Measurements from ENCODE around the gene MED13L. TPM values are rescaled to one million over a fixed set of nuclear protein-coding genes. Genes with fewer than 3 reads are reported as not detected.

The MED13L gene
- polyA plus RNA-seq, 3 donors = 14.2 to 33.6 (median 28.7) TPM

DNA sequence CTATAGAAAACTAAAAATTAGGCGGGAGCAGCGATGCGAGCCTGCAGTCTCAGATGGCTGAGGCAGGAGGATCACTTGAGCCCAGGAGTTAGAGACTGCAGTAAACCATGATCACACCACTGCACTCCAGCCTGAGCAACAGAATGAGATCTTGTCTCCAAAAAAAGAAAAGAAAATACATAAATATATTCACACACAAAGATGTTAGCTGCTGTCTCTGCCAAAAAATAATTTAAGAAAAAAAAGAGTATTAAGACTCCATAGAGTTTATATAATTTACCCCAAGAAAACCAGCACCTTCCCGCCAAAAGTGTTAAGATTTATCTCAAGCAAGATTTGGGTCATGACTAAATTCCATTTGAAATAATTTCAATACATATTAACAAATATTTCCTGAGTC is 102.6 kb downstream of the MED13L start:
- no peak overlapping the region for H3K27ac ChIP-seq (ENCODE audit: low read depth, low read length)
- 96% methylated on average over 4 of the region's 4 CpGs for WGBS, 3 donors

- H3K27ac ChIP-seq (ENCODE audit: low read depth, low read length) = no peak overlapping the region
- 95 to 99% (median 97%) methylated on average over 3 of the region's 3 CpGs for WGBS, 3 donors
These were observed 103.5 kb downstream of the MED13L start for GRCh38 chr12:116174006-116174405.

GRCh38 chr12:116172224-116172849 is 105.2 kb downstream of the MED13L start:
- WGBS, 3 donors = 50 to 70% (median 57%) methylated on average over 10 of the region's 10 CpGs
- H3K27ac ChIP-seq (ENCODE audit: low read depth, low read length) = no peak overlapping the region

DNA sequence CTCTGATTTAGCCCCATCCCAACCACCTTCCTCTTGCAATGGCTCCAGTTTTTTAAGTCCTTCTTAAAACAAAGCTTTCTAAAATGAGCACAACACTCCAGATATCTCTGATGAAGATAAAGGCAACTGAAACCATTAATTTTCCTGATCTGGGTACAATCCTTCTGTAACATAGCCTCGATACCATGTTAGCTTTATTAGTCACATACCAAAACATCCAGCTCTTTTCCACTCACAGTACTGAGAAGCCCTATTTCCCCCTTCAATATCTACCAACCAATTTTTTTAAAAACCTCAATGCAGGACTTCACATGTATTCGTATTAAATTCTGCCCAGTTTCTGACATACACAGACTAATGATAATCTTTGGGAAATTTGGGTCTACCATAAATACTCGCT is 105.9 kb downstream of the MED13L start:
- 79 to 86% (median 85%) methylated on average over 3 of the region's 3 CpGs for WGBS, 3 donors
- no peak overlapping the region for H3K27ac ChIP-seq (ENCODE audit: low read depth, low read length)

DNA sequence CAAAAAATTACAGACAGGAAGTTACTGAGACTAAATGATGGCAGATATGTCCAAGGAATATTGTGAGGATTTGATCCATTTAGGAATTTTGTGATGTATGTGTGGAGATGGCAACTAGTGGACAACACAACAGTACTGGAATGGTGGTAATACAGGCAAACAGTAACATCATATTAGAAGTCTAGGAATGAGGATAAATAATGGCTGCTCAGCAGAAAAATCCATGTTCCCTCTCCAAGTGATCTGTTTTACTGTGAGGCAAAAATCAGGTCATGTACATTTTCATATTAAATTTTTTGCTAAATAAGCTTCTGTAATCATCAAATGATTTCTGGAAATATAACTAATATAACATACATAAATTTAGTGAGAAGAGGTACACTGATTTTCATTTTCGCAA is 108.4 kb downstream of the MED13L start:
- 96 to 100% (median 99%) methylated on average over 1 of the region's 1 CpG for WGBS, 3 donors
- H3K27ac ChIP-seq (ENCODE audit: low read depth, low read length) = no peak overlapping the region

DNA sequence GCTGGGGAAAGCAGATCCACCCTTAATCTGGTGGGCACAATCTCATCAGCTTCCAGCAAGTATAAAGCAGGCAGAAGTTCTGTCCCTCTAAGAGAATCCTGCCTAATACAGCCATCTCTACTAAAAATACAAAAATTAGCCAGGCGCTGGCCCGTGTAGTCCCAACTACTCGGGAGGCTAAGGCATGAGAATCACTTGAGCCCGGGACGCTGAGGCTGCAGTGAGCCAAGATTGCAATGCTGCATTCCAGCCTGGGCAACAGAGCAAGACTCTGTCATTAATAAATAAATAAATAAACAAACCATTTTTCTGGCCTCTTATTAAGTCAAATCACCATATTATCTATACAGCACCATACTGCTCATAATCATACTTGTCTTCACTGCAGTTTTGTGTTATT is 111.2 kb downstream of the MED13L start:
- 73 to 83% (median 80%) methylated on average over 5 of the region's 5 CpGs for WGBS, 3 donors

DNA sequence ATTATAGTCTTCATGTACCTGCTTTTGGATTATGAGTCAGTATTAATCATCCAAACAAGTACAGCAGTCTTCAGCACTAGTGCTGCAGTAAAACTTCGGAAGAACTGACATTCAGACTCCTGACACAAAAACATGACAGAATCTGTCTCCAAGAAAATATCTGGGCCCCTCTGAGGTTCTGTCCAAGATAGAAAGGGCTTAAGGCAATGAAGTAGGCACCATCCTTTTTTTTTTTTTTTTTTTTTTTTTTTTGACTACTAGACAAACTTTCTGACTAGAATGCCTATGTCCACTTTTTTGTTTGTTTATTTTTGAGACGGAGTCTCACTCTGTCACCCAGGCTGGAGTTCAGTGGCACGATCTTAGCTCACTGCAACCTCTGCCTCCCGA is 112.5 kb downstream of the MED13L start:
- 77 to 90% (median 88%) methylated on average over 4 of the region's 4 CpGs for WGBS, 3 donors
- H3K27ac ChIP-seq (ENCODE audit: low read depth, low read length) = no peak overlapping the region

More for the DNA sequence above, 111.2 kb downstream of the MED13L start:
- H3K27ac ChIP-seq (ENCODE audit: low read depth, low read length) = no peak overlapping the region

DNA sequence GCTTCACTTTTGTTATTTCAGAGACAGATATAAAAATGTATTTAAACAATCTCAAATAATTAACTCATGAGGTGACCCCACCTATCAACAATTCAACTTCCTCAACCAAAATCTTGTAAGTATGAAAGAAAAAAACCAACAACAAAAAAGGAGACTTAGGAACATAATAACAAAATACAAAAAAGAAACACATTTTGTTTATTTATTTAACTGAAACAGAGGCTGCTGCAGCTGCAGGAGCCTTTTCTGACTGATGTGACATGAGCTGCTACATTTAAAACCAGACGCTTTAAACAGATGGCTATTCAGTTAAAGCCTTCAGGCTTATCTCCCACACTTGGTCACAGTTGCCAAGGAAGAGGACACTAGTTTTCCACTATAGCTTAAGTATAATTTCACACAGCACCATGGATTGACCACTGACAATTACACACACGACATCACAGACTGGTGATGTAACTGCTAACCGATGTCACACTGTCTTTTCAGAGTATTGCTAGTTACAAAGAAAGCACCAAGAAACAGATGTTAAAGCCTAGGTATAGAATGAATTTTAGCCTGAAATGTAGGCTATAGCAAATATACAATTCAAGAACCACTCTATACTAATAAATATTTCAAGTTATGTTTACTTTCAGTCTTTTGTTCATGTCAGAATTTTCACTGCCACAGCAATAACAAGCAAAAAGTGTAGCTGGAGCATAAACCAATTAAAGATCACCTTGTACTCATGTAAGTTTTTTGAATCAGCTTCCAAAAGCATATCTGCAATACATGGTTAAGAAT is 113.0 kb downstream of the MED13L start:
- WGBS, 3 donors = 26 to 34% (median 28%) methylated on average over 3 of the region's 3 CpGs
- H3K27ac ChIP-seq (ENCODE audit: low read depth, low read length) = no peak overlapping the region

DNA sequence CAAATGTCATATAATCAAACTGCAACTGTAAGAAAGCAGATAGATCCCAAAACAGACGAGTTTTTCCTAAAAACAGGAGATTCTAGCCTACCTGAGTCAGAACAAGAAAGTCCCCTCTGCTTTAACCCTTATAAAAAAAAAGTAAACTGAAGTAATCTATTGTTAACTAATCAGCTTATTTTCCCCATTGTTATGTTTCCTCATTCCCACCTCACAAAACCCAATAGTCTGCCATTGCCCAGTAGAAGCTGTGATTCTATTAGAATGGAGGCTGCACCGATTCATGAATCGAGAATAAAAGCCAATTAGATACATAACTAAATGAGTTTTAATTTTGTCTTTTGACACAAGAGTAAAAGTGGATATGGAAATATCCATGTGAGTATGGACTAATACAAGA is 115.4 kb downstream of the MED13L start:
- 75 to 90% (median 88%) methylated on average over 3 of the region's 3 CpGs for WGBS, 3 donors
- no peak overlapping the region for H3K27ac ChIP-seq (ENCODE audit: low read depth, low read length)

GRCh38 chr12:116161588-116161987 is 115.9 kb downstream of the MED13L start:
- H3K27ac ChIP-seq (ENCODE audit: low read depth, low read length) = no peak overlapping the region
- WGBS, 3 donors = 43 to 78% (median 76%) methylated on average over 4 of the region's 4 CpGs

DNA sequence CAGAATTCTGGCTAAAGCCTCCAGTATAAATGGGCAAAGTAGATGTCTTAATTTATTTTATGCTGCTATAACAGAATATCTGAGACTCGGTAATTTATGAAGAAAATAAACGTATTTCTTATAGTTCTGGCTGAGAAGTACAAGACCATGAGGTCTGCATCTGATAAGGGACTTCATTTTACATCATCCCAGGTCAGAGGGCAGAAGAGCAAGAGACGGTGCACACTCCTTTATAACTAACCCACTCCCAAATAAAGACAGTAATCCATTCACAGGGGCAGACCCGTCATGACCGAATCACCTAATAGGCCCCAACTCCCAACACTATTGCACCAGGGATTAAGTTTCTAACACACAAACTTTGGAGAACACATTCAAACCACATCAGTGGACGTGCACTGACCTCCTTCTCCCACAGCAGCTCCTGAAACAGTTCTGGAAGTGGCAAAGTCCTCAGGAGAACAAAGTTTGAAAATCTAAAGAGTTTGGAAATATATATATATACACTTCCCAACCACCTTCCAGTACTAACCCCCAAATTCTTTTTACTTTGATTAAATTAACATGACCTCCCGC is 116.5 kb downstream of the MED13L start:
- no peak overlapping the region for H3K27ac ChIP-seq (ENCODE audit: low read depth, low read length)
- WGBS, 3 donors = 74 to 77% (median 76%) methylated on average over 7 of the region's 7 CpGs

DNA sequence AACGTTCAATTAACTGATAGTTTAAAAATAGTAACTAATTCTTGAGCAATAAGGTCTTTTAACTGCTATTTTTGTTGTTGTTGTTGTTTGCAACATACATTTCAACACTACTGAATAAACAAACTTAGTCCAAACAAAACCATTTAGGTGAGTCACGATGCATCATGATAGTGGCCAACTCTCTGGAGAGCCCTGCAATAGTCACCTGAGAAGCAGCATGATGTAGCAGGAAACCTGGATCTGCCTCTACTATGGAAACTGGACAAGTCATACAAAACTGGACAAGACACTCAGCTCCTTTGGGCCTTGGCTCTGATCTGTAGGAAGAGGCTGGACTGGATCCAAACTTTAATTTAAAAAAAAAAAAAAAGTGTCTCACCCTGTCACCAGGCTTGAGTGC is 117.3 kb downstream of the MED13L start:
- WGBS, 3 donors = 53 to 58% (median 57%) methylated on average over 2 of the region's 2 CpGs
- H3K27ac ChIP-seq (ENCODE audit: low read depth, low read length) = no peak overlapping the region

DNA sequence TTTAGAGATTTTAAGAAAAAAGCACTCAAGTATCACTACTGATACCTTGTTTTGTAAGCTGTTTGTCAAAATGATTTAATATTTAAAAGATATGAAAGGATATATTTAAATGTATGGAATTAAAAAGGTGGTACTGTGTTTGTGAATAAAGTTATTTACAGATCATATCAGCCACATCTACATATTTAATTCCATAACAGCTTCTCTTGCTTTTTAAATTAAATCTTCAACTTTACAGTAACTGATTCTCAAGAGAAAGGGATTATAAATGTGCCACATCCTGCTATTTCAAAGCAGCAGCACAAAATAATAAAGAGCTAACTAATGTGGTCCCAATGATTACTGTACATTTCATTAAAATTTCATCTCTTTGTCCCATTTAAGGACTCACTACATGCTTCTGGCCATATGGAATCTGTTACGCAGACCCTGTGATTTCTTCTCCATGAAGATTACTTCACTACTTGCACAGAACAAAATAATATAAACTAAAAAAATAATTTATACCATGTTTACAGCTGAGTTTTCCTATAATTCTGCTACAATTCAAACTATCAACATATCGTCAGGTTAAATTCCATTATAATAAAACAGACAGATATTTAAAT is 117.8 kb downstream of the MED13L start:
- 92 to 99% (median 95%) methylated on average over 2 of the region's 2 CpGs for WGBS, 3 donors
- H3K27ac ChIP-seq (ENCODE audit: low read depth, low read length) = no peak overlapping the region

GRCh38 chr12:116159175-116159574 is 118.3 kb downstream of the MED13L start:
- no peak overlapping the region for H3K27ac ChIP-seq (ENCODE audit: low read depth, low read length)
- WGBS, 3 donors = 10 to 19% (median 15%) methylated on average over 1 of the region's 1 CpG

GRCh38 chr12:116157845-116158267 is 119.6 kb downstream of the MED13L start:
- 52 to 63% (median 59%) methylated on average over 5 of the region's 5 CpGs for WGBS, 3 donors

GRCh38 chr12:116156614-116157013 is 120.9 kb downstream of the MED13L start:
- WGBS, 3 donors = 89 to 96% (median 93%) methylated on average over 4 of the region's 4 CpGs

More at GRCh38 chr12:116157845-116158267, 119.6 kb downstream of the MED13L start:
- no peak overlapping the region for H3K27ac ChIP-seq (ENCODE audit: low read depth, low read length)

GRCh38 chr12:116155383-116155782 is 122.1 kb downstream of the MED13L start:
- 38 to 93% (median 92%) methylated on average over 8 of the region's 8 CpGs for WGBS, 3 donors
- no peak overlapping the region for H3K27ac ChIP-seq (ENCODE audit: low read depth, low read length)

More at GRCh38 chr12:116156614-116157013, 120.9 kb downstream of the MED13L start:
- H3K27ac ChIP-seq (ENCODE audit: low read depth, low read length) = no peak overlapping the region

DNA sequence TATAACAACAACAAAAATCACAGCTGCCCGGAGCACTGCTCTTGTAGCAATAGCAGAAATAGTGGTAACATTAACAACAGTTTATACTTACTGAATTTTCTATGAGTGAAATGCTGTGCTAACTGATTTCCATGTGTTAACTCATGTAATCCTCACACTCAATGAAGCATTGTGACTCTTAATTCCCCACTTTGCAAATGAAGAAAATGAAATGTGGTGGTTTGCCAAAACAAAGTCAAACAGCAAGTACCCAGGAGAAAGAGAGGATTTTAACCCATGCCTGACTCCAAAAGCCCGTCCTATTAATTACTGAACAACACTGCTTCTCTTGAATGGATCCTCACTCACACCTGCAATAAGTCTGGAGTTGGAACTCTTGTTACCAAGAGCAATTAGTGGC is 123.5 kb downstream of the MED13L start:
- H3K27ac ChIP-seq (ENCODE audit: low read depth, low read length) = no peak overlapping the region
- 73 to 84% (median 82%) methylated on average over 2 of the region's 2 CpGs for WGBS, 3 donors

GRCh38 chr12:116153113-116153512 is 124.4 kb downstream of the MED13L start:
- H3K27ac ChIP-seq (ENCODE audit: low read depth, low read length) = no peak overlapping the region

Measured in adipose tissue (tissue), 3 donors.